Karpas-422 (cell line): ENCODE measurements around the gene FN3K. TPM values are rescaled to one million over a fixed set of nuclear protein-coding genes. Genes with fewer than 3 reads are reported as not detected.
A peak's percentile ranks its signal among the peaks of the same experiment; 100 is the strongest.
"Not testable (repeated sequence)": the region's sequence is repeated elsewhere in the genome, so short reads cannot be mapped to it uniquely, and the experiment has no call there.

Experiments used
- DNase-seq: peaks from one replicate; pipeline ENCODE4 v3.0.0-alpha.2; 2015
- H2AFZ ChIP-seq: fragments of 200-600 bp; sonication (generic); 2 replicates; pipeline ENCODE4 v1.6.1; 2014; ENCODE audit warnings: antibody characterized with exemption, low read length, mixed read lengths
- H3K27ac ChIP-seq: fragments of 200-600 bp; sonication (generic); 2 replicates; pipeline ENCODE4 v1.5.1; 2014; ENCODE audit warnings: mild to moderate bottlenecking, low read length, moderate library complexity
- H3K27me3 ChIP-seq: fragments of 200-600 bp; sonication (generic); 2 replicates; pipeline ENCODE4 v1.6.1; 2014; ENCODE audit warnings: low read length, mixed read lengths
- H3K36me3 ChIP-seq: fragments of 200-600 bp; sonication (generic); 2 replicates; pipeline ENCODE4 v1.6.1; 2014; ENCODE audit warnings: low read length, mixed read lengths; ENCODE audit not compliant: insufficient read depth
- H3K4me1 ChIP-seq: fragments of 200-600 bp; sonication (generic); 2 replicates; pipeline ENCODE4 v1.6.1; 2014; ENCODE audit warnings: mild to moderate bottlenecking, low read length, mixed read lengths
- H3K4me2 ChIP-seq: fragments of 200-600 bp; sonication (generic); 2 replicates; pipeline ENCODE4 v1.6.1; 2014; ENCODE audit warnings: low read length, low read depth, mild to moderate bottlenecking; ENCODE audit not compliant: poor library complexity, severe bottlenecking
- H3K4me3 ChIP-seq: fragments of 200-600 bp; sonication (generic); 2 replicates; pipeline ENCODE4 v1.5.1; 2014; ENCODE audit warnings: mild to moderate bottlenecking, antibody characterized with exemption, low read length, mixed read lengths
- H3K79me2 ChIP-seq: fragments of 200-600 bp; sonication (generic); 2 replicates; pipeline ENCODE4 v1.6.1; 2014; ENCODE audit warnings: mild to moderate bottlenecking, low read length, mixed read lengths
- H3K9ac ChIP-seq: fragments of 200-600 bp; sonication (generic); 2 replicates; pipeline ENCODE4 v1.6.0; 2014; ENCODE audit warnings: low read length
- H3K9me2 ChIP-seq: fragments of 200-600 bp; sonication (generic), shearing (Covaris generic); replicated peaks from 2 replicates; pipeline ENCODE4 v1.6.0; 2014; ENCODE audit warnings: mild to moderate bottlenecking, low read length, moderate library complexity; ENCODE audit not compliant: insufficient read depth
- H3K9me3 ChIP-seq: fragments of 300-700, 200-600 bp; sonication (generic); 2 replicates; pipeline ENCODE4 v1.6.1; 2014; ENCODE audit warnings: low read length, mixed read lengths
- H4K20me1 ChIP-seq: fragments of 200-600 bp; sonication (generic); 2 replicates; pipeline ENCODE4 v1.6.1; 2014; ENCODE audit warnings: mild to moderate bottlenecking, antibody characterized with exemption, low read length, low read depth; ENCODE audit not compliant: insufficient read depth
- total RNA-seq: library from RNA; depleted of rRNA; stranded (reverse); fragments of >200 nt; shearing (Covaris generic); gene quantifications from 2 replicates; pipeline ENCODE4 v1.2.3, GENCODE V29; 2014; ENCODE audit warnings: low replicate concordance

FN3K gene
- total RNA-seq, 1 experiment from 2014 or later, result not detected

- no peak for DNase-seq
- Histone ChIP-seq H4K20me1 (no peaks in the 10 kb centered on the region), H3K9ac (no peak overlapping the region), H2AFZ (no peak overlapping the region), H3K4me1 (peaks cover 7% of the 10 kb centered on the region), H3K9me3 (no peaks in the 10 kb centered on the region), H3K4me3 (no peak overlapping the region), H3K4me2 (no peak overlapping the region), H3K27ac (no peak overlapping the region), H3K27me3 (no peaks in the 10 kb centered on the region), H3K9me2 (no peaks in the 10 kb centered on the region), H3K36me3 (peaks cover 18% of the 10 kb centered on the region), H3K79me2 (peaks cover 14% of the 10 kb centered on the region)
Measured at GRCh38 chr17:82780971-82781893, 45.8 kb downstream of the FN3K start.

- no peaks in the 10 kb centered on the region for H3K9me3 ChIP-seq
- peaks cover 12% of the 10 kb centered on the region for H3K36me3 ChIP-seq
- H3K9ac ChIP-seq, result no peak overlapping the region
- peak; percentile 94 for DNase-seq
- no peak overlapping the region for H3K4me3 ChIP-seq
- peaks cover 7% of the 10 kb centered on the region for H3K4me1 ChIP-seq
- H3K27me3 ChIP-seq, result no peaks in the 10 kb centered on the region
- no peak overlapping the region for H3K27ac ChIP-seq
- no peaks in the 10 kb centered on the region for H3K9me2 ChIP-seq
- H4K20me1 ChIP-seq, result no peaks in the 10 kb centered on the region
- peaks cover 14% of the 10 kb centered on the region for H3K79me2 ChIP-seq
- no peak overlapping the region for H2AFZ ChIP-seq
- no peak overlapping the region for H3K4me2 ChIP-seq
Measured at GRCh38 chr17:82781894-82782274, 46.5 kb downstream of the FN3K start.

GRCh38 chr17:82782657-82783207, 47.3 kb downstream of the FN3K start:
- peaks cover 14% of the 10 kb centered on the region for H3K79me2 ChIP-seq
- H3K4me1 ChIP-seq, result peaks cover 7% of the 10 kb centered on the region
- no peak for DNase-seq
- H3K9me2 ChIP-seq, result no peaks in the 10 kb centered on the region
- peaks cover 12% of the 10 kb centered on the region for H3K36me3 ChIP-seq
- H3K27ac ChIP-seq, result no peak overlapping the region
- no peaks in the 10 kb centered on the region for H4K20me1 ChIP-seq
- no peak overlapping the region for H3K9ac ChIP-seq
- no peak overlapping the region for H2AFZ ChIP-seq
- H3K4me3 ChIP-seq, result no peak overlapping the region
- no peak overlapping the region for H3K4me2 ChIP-seq
- no peaks in the 10 kb centered on the region for H3K9me3 ChIP-seq
- H3K27me3 ChIP-seq, result no peaks in the 10 kb centered on the region

DNA sequence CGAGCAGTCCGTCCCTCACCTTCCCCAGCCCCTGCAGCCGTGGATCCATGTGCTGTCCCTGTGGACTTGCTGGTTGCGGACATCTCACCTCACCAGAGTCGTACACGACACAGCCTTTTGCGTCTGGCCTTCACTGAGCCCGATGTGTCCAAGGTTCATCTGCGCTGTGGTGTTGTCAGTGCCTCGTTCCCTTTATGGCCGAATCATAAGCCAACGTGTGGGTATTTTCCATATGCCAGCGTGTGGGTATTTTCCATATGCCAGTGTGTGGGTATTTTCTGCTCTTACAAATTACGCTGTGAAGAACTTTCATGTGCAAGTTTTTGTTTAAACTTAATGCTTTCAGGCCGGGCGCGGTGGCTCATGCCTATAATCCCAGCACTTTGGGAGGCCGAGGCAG, 48.1 kb downstream of the FN3K start:
- Histone ChIP-seq H3K9ac (no peak overlapping the region), H3K79me2 (peaks cover 19% of the 10 kb centered on the region), H4K20me1 (no peaks in the 10 kb centered on the region), H3K4me1 (peaks cover 7% of the 10 kb centered on the region), H3K36me3 (peaks cover 12% of the 10 kb centered on the region), H3K9me3 (no peaks in the 10 kb centered on the region), H3K27me3 (no peaks in the 10 kb centered on the region), H3K4me2 (no peak overlapping the region), H3K4me3 (no peak overlapping the region), H3K27ac (no peak overlapping the region), H2AFZ (no peak overlapping the region), H3K9me2 (no peaks in the 10 kb centered on the region)
- DNase-seq, result no peak

GRCh38 chr17:82785581-82785980, 50.2 kb downstream of the FN3K start:
- H3K9me3 ChIP-seq, H2AFZ ChIP-seq, H3K4me3 ChIP-seq, H4K20me1 ChIP-seq, H3K4me1 ChIP-seq, H3K9me2 ChIP-seq, H3K9ac ChIP-seq, DNase-seq, H3K27ac ChIP-seq, H3K27me3 ChIP-seq, H3K4me2 ChIP-seq: not testable (repeated sequence)
- Histone ChIP-seq H3K79me2 (peaks cover 36% of the 10 kb centered on the region), H3K36me3 (peaks cover 12% of the 10 kb centered on the region)

DNA sequence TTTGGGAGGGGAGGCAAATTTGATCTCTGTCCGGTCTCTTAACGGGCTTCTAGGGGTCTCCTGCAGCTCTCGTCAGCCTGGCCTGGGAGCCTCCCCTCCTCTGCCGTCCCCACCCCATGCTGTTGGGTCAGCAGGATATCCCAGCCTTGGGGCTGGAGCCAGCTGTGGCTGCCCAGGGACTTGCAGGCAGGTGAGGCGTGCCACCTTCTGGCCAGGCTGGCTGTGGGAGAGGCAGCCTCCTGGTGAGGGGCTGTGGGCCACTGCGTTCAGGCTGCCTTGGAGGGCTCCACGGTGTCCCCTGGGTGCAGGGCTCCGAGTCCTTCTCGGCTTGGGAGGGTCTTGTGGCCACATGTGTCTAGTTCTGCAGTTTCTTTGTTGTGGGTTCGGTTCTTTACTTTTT, 51.0 kb downstream of the FN3K start:
- peaks cover 7% of the 10 kb centered on the region for H3K4me1 ChIP-seq
- H3K9me2 ChIP-seq, result no peaks in the 10 kb centered on the region
- H2AFZ ChIP-seq, result no peak overlapping the region
- no peak overlapping the region for H3K4me2 ChIP-seq
- no peaks in the 10 kb centered on the region for H3K9me3 ChIP-seq
- H3K36me3 ChIP-seq, result peaks cover 12% of the 10 kb centered on the region
- no peak overlapping the region for H3K4me3 ChIP-seq
- no peaks in the 10 kb centered on the region for H3K27me3 ChIP-seq
- H3K9ac ChIP-seq, result no peak overlapping the region
- DNase-seq, result no peak
- no peaks in the 10 kb centered on the region for H4K20me1 ChIP-seq
- H3K27ac ChIP-seq, result no peak overlapping the region
- H3K79me2 ChIP-seq, result peaks cover 41% of the 10 kb centered on the region

DNA sequence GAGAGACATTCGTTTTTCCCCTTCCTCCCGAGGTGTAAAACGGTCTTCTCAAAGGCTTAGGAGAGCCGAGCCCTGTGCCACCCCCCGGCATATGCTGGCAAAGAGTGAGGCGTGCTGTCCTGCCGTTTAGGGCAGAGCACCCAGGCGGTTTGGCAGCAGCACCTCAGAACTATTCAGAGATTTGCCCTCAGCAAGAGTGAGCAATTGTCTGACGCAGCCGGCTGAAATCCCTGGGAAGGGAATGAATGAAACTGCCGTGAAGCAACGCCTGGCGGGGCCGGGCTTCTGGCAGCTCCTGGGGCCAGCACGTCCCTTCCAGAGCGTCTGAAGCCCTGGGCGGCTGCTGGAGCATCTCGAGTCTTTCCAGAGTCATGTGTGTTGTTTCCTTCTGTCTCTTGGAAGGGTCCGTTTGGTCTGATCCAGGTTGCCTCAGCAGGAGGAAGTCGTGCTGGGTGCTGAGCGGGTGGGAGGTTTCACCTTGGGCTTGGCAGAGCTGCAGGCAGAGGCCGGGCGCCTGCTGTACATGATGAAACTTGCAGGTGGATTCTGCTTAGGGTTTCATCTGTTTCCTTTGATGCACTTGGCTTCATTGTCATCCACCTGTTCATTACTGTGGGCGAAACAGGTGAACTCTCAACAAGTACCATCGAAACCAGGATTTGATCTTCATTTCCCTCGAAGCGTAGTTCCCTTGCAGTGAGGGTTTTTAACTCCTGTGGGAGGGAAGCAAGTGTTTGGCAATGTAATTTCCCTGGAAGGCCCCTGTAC, 51.9 kb downstream of the FN3K start:
- peaks cover 12% of the 10 kb centered on the region for H3K36me3 ChIP-seq
- H3K4me3 ChIP-seq, result no peak overlapping the region
- H3K79me2 ChIP-seq, result peaks cover 41% of the 10 kb centered on the region
- H3K27me3 ChIP-seq, result no peaks in the 10 kb centered on the region
- no peaks in the 10 kb centered on the region for H3K4me1 ChIP-seq
- H3K9me2 ChIP-seq, result no peaks in the 10 kb centered on the region
- H3K9ac ChIP-seq, result no peak overlapping the region
- no peak overlapping the region for H3K27ac ChIP-seq
- no peak for DNase-seq
- H3K9me3 ChIP-seq, result no peaks in the 10 kb centered on the region
- H2AFZ ChIP-seq, result no peak overlapping the region
- no peak overlapping the region for H3K4me2 ChIP-seq
- no peaks in the 10 kb centered on the region for H4K20me1 ChIP-seq
